IPS-18c (cell line): ENCODE data around the gene ABHD8.

Experiments used
- H3K4me3 ChIP-seq: 2 replicates; pipeline ENCODE4 v1.7.0; 2013; ENCODE audit warnings: low read depth, mild to moderate bottlenecking, low read length, moderate library complexity; ENCODE audit not compliant: insufficient read depth
- H3K9me3 ChIP-seq: one replicate; pipeline ENCODE4 v1.6.1; 2013; ENCODE audit warnings: mild to moderate bottlenecking, low read length, moderate library complexity; ENCODE audit not compliant: control insufficient read depth, insufficient read depth

Gene ABHD8

GRCh38 chr19:17243211-17243829, 59.9 kb downstream of the ABHD8 start:
- peak overlapping the region; percentile 74 for H3K4me3 ChIP-seq
- H3K9me3 ChIP-seq, result no peaks in the 10 kb centered on the region

- no peaks in the 10 kb centered on the region for H3K9me3 ChIP-seq
- no peak overlapping the region for H3K4me3 ChIP-seq
These were observed 60.6 kb downstream of the ABHD8 start for GRCh38 chr19:17242431-17243208.
